Measurements from ENCODE around the gene PRELID2.
A peak's percentile ranks its signal among the peaks of the same experiment; 100 is the strongest.

The PRELID2 gene

DNA sequence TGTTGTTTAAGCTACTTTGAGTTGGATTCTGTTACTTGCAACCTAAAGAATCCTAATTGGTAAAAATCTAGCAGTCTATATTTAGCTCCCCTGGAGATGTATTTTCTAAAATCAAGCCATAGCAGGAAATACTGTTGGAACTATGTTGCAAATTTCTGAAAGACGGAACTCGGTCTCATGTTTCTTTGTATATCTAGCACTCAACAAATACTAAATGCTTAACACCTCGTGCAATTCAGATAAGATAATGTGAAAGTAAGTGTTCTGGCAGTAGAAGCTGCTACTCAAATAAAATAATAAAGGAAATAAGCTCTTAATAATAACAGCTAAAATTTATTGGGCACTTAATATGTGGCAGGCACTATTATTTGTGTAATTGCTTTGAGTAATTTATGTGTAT lies 10.9 kb upstream of the PRELID2 start:
- H3K4me3 ChIP-seq = no peak overlapping the region
- no peak overlapping the region for H3K27ac ChIP-seq

- Histone ChIP-seq H3K4me3 (no peak overlapping the region), H3K27ac (no peak overlapping the region)
These were observed 6.2 kb upstream of the PRELID2 start for GRCh38 chr5:145841299-145841698.

- Histone ChIP-seq H3K27ac (no peak overlapping the region), H3K4me3 (no peak overlapping the region)
These were observed 5.5 kb upstream of the PRELID2 start for GRCh38 chr5:145840458-145841132.

- H3K27ac ChIP-seq = no peak overlapping the region
- H3K4me3 ChIP-seq = no peak overlapping the region
These were observed 3.1 kb upstream of the PRELID2 start for GRCh38 chr5:145838276-145838675.

GRCh38 chr5:145836241-145836640 lies 1.1 kb upstream of the PRELID2 start:
- peak overlapping the region in 1 of 21 experiments; percentile 74 for H3K27ac ChIP-seq

DNA sequence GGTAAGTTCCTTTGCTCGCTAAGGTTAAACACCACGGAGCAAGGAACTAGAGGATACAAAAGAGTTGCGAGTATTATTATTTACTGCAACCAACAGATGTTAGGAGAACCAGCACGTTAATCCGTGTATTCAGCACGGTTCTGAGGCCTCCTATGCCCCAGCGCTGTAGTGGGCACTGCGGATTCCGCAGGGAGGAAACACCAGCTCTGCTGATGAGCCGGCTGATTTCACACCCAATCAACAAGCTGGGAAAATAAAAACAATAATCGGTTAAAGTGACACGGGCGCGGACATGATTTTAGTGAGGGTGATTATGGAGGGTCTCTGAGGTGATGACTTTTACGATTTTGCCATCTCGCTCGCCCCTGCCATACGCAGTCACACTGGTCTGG lies 702 bp upstream of the PRELID2 start:
- peak overlapping the region in 16 of 21 experiments; percentile 21 to 80 (median 72) for H3K27ac ChIP-seq
- H3K4me3 ChIP-seq = peak overlapping the region; percentile 50 to 84 (median 73)

More at GRCh38 chr5:145836241-145836640, 1.1 kb upstream of the PRELID2 start:
- H3K4me3 ChIP-seq = peak overlapping the region in 1 of 7 experiments; percentile 75

- peak overlapping the region; percentile 50 to 84 (median 73) for H3K4me3 ChIP-seq
- H3K27ac ChIP-seq = peak overlapping the region in 14 of 21 experiments; percentile 10 to 80 (median 72)
These were observed 607 bp downstream of the PRELID2 start for GRCh38 chr5:145834554-145834916.

- Histone ChIP-seq H3K27ac (no peak overlapping the region), H3K4me3 (no peak overlapping the region)
These were observed 1.4 kb downstream of the PRELID2 start for GRCh38 chr5:145833631-145834200.

GRCh38 chr5:145830594-145830993 lies 4.5 kb downstream of the PRELID2 start:
- no peak overlapping the region for H3K4me3 ChIP-seq
- peak overlapping the region in 1 of 21 experiments; percentile 36 for H3K27ac ChIP-seq

DNA sequence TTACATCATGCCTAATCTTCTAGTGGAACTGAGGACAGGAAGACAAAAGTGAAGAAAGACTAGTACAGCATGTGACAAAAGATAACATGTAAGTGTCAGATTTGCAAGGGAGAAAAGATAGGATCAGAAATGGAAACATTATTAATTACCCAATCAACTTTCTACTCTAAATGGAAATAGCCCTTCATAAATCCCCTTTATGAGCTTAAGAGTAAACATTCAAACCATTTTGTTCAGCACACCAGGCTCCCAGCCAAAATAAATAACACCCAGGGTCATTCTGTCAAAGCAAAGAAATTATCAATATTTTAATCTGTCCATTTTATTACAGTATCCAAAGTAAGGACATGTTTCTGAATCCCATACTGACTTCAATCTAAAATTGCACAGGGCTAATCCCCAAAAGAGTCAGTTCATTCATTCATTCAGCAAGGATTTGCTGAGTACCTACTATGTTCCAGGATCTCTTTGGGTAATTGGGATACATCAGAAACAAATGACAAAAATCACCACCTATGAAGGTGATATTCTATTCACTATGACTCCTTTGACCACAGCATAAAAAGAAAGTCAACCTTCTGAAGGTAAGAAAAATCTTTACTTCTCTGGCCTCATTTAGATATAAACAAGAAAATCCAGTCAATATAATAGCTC lies 5.3 kb downstream of the PRELID2 start:
- Histone ChIP-seq H3K27ac (no peak overlapping the region), H3K4me3 (no peak overlapping the region)

GRCh38 chr5:145826895-145827674 lies 8.1 kb downstream of the PRELID2 start:
- no peak overlapping the region for H3K27ac ChIP-seq

GRCh38 chr5:145825751-145826180 lies 9.4 kb downstream of the PRELID2 start:
- Histone ChIP-seq H3K27ac (no peak overlapping the region), H3K4me3 (no peak overlapping the region)

More at GRCh38 chr5:145826895-145827674, 8.1 kb downstream of the PRELID2 start:
- H3K4me3 ChIP-seq = no peak overlapping the region

GRCh38 chr5:145824040-145824439 lies 11.1 kb downstream of the PRELID2 start:
- H3K27ac ChIP-seq = no peak overlapping the region
- H3K4me3 ChIP-seq = no peak overlapping the region

GRCh38 chr5:145818604-145819003 lies 16.5 kb downstream of the PRELID2 start:
- Histone ChIP-seq H3K27ac (no peak overlapping the region), H3K4me3 (no peak overlapping the region)

DNA sequence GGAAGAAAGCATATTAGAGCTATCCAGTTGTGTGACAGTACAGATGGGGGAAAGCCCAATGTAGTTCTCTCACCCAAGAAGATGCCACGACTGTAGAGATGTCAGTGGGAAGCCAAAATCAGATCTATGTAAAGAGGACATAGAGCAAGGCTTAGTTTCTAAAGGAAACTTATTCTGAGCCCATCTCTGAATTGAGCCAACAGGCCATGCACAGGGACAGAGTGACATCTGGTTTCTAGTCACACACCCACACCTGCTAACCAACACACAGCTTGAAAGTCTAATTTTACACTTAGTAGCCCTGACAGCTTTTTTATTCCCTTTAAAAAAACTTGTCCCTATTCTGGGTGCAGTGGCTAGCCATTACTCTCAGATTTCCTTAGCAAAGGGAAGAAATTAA lies 22.3 kb downstream of the PRELID2 start:
- Histone ChIP-seq H3K27ac (no peak overlapping the region), H3K4me3 (no peak overlapping the region)

DNA sequence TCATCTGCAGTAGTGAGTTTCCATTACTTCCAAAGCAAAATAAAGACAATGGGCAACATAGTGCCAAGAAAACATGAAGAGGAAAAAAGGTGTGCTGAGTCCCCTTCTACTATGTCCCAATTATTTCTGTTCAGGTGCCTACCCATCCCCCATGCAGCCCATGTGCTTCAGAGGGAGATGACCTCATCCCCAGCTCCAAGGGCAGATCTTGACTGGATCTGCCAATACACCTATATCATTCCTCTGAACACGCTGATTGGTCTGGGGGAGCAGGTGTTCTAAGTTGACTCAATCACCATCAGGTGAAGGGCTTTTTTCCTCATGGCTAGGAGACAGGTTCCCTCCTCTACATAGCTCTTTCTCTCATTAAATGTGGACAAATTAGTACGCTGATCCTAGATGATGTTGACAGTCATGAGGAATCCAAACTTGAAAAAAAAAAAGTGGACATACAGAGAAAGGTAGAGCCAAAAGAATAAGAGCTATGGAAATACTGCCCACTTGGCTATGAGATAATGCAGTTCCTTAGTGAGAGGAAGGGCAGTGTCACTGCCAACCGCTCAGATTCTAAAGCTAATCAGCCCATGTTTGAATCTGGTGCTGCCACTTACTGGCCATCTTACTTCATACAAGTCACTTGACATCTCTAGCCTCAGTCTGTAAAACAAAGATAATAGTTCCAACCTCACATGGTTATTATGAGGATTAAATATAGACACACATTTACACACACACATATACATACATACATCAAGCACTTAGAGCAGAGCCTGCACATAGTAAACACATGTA lies 23.1 kb downstream of the PRELID2 start:
- Histone ChIP-seq H3K27ac (no peak overlapping the region), H3K4me3 (no peak overlapping the region)

DNA sequence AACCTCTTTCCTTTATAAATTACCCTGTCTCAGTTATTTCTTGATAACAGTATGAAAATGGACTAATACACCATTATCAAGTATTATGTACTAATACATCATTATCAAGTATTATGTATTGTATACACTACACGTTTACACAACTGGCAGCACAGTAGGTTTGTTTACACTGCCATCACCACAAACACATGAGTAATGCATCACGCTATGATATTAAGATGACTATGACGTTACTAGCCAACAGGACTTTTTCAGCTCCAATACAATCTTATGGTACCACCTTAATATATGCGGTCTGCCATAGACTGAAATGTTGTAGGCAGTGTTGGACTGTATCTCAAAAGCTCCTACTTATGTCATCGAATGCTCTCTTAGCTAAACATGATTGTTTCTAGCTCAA lies 28.2 kb downstream of the PRELID2 start:
- H3K27ac ChIP-seq = no peak overlapping the region
- H3K4me3 ChIP-seq = no peak overlapping the region

DNA sequence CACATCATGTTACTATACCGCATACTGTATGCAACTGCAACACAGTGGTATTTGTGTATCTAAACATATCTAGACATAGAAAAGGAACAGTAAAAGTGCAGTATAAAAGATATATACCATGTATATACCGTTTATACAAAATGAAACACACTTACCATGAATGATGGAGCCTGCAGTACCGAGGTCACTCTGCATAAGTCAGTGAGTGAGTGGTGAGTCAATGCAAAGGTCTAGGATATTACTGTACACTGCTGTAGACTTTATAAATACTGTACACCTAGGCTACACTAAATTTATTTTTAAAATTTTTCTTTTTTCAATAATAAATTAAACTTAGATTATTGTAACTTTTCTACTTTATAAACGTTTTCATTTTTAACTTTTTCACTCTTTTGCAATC lies 29.3 kb downstream of the PRELID2 start:
- H3K4me3 ChIP-seq = no peak overlapping the region
- no peak overlapping the region for H3K27ac ChIP-seq

- H3K4me3 ChIP-seq = no peak overlapping the region
- no peak overlapping the region for H3K27ac ChIP-seq
These were observed 30.4 kb downstream of the PRELID2 start for GRCh38 chr5:145804701-145805100.

Data from skin epidermis (tissue), 12 donors.